GM12873 (cell line): ENCODE data around the gene VPS52.

ENCODE experiments used
- CTCF ChIP-seq: IDR thresholded peaks from 2 replicates; pipeline ENCODE4 v1.5.1; 2012; ENCODE audit warnings: low read depth, mild to moderate bottlenecking, moderate library complexity, low read length, control low read depth; ENCODE audit not compliant: insufficient read depth; ENCODE audit errors: missing control alignments

The VPS52 gene

GRCh38 chr6:33292996-33293682, 21.5 kb upstream of the VPS52 start:
- TF ChIP-seq CTCF, result no peak

- no peak for TF ChIP-seq CTCF
Measured at GRCh38 chr6:33290459-33290858, 18.8 kb upstream of the VPS52 start.

- TF ChIP-seq CTCF, result no peak
Measured at GRCh38 chr6:33289784-33290315, 18.2 kb upstream of the VPS52 start.

GRCh38 chr6:33288921-33289783, 17.5 kb upstream of the VPS52 start, which contains the start of the genes PFDN6 and WDR46:
Gene PFDN6 (plus strand): TSS chr6:33289601. CDS start chr6:33289857, 256 bp downstream.
Gene WDR46 (minus strand): TSS chr6:33289239. CDS start chr6:33289170, 69 bp downstream.
- TF ChIP-seq CTCF, result no peak

- TF ChIP-seq CTCF, result no peak
Measured at GRCh38 chr6:33288141-33288920, 16.7 kb upstream of the VPS52 start.

GRCh38 chr6:33286946-33287914, 15.6 kb upstream of the VPS52 start:
- no peak for TF ChIP-seq CTCF
